ENCODE measurements around the gene AJM1. TPM values are rescaled to one million over a fixed set of nuclear protein-coding genes. Genes with fewer than 3 reads are reported as not detected.
A peak's percentile ranks its signal among the peaks of the same experiment; 100 is the strongest.
"Not testable (repeated sequence)": the region's sequence is repeated elsewhere in the genome, so short reads cannot be mapped to it uniquely, and the experiment has no call there.

The AJM1 gene
- total and polyA plus RNA-seq, 2 experiments from 2014 or later = 2.0 to 7.7 TPM

GRCh38 chr9:136840877-136841645 is 1.2 kb upstream of the AJM1 start:
- Histone ChIP-seq H4K20me1 (ENCODE audit: insufficient read depth, poor library complexity, severe bottlenecking) (peaks cover 5% of the 10 kb centered on the region), H3K9me2 (replicated peaks; ENCODE audit: insufficient read depth) (no peaks in the 10 kb centered on the region), H2AFZ (no peak overlapping the region), H3K9me3 (ENCODE audit: low read depth) (no peaks in the 10 kb centered on the region), H3K4me2 (peak overlapping the region; percentile 27), H3K27ac (peak overlapping the region; percentile 84), H3K4me3 (no peak overlapping the region), H3K36me3 (replicated peaks; ENCODE audit: insufficient read depth, low read depth) (no peaks in the 10 kb centered on the region), H3K4me1 (ENCODE audit: insufficient read depth) (peaks cover 37% of the 10 kb centered on the region), H3K27me3 (no peaks in the 10 kb centered on the region), H3K79me2 (no peaks in the 10 kb centered on the region)
- TF ChIP-seq CTCF (IDR thresholded peaks at IDR 0.05; ENCODE audit: poor library complexity) (no peak), EZH2phosphoT487 (IDR thresholded peaks at IDR 0.05; ENCODE audit: low read depth, severe bottlenecking, unreplicated experiment) (no peak), EZH2 (IDR thresholded peaks at IDR 0.05; ENCODE audit: borderline replicate concordance) (no peak)
- WGBS (ENCODE audit: low lambda C conversion rate, missing lambda C conversion rate) = 66% methylated on average over 26 of the region's 28 CpGs
- peak; percentile 88 for DNase-seq (ENCODE audit: low spot score)

GRCh38 chr9:136841646-136842379 is 465 bp upstream of the AJM1 start:
- Histone ChIP-seq H3K27ac (peak overlapping the region; percentile 63), H3K4me1 (ENCODE audit: insufficient read depth) (peaks cover 37% of the 10 kb centered on the region), H3K4me2 (peak overlapping the region; percentile 97)
- H3K9me3 ChIP-seq (ENCODE audit: low read depth); H3K36me3 ChIP-seq (replicated peaks; ENCODE audit: insufficient read depth, low read depth); H3K79me2 ChIP-seq; H3K4me3 ChIP-seq; H4K20me1 ChIP-seq (ENCODE audit: insufficient read depth, poor library complexity, severe bottlenecking); H3K27me3 ChIP-seq; DNase-seq (ENCODE audit: low spot score); H2AFZ ChIP-seq; H3K9me2 ChIP-seq (replicated peaks; ENCODE audit: insufficient read depth): not testable (repeated sequence)
- WGBS (ENCODE audit: low lambda C conversion rate, missing lambda C conversion rate) = 64% methylated on average over 16 of the region's 16 CpGs

- peaks cover 37% of the 10 kb centered on the region for H3K4me1 ChIP-seq (ENCODE audit: insufficient read depth)
- not testable (repeated sequence) for H3K4me3 ChIP-seq; H3K79me2 ChIP-seq; H4K20me1 ChIP-seq (ENCODE audit: insufficient read depth, poor library complexity, severe bottlenecking); H3K9me2 ChIP-seq (replicated peaks; ENCODE audit: insufficient read depth); DNase-seq (ENCODE audit: low spot score); H3K27me3 ChIP-seq; H2AFZ ChIP-seq; H3K9me3 ChIP-seq (ENCODE audit: low read depth); H3K36me3 ChIP-seq (replicated peaks; ENCODE audit: insufficient read depth, low read depth)
- WGBS (ENCODE audit: low lambda C conversion rate, missing lambda C conversion rate) = 76% methylated on average over 15 of the region's 21 CpGs
- peak overlapping the region; percentile 97 for H3K4me2 ChIP-seq
- peak overlapping the region; percentile 60 for H3K27ac ChIP-seq
Observed at GRCh38 chr9:136843159-136843800, 1.0 kb downstream of the AJM1 start.

- WGBS (ENCODE audit: low lambda C conversion rate, missing lambda C conversion rate) = 69% methylated on average over 25 of the region's 99 CpGs
- Histone ChIP-seq H3K4me2 (peak overlapping the region; percentile 97), H3K4me1 (ENCODE audit: insufficient read depth) (peaks cover 37% of the 10 kb centered on the region)
- not testable (repeated sequence) for DNase-seq (ENCODE audit: low spot score); H3K27ac ChIP-seq; H3K4me3 ChIP-seq; H3K27me3 ChIP-seq; H3K79me2 ChIP-seq; H4K20me1 ChIP-seq (ENCODE audit: insufficient read depth, poor library complexity, severe bottlenecking); H2AFZ ChIP-seq; H3K36me3 ChIP-seq (replicated peaks; ENCODE audit: insufficient read depth, low read depth); H3K9me2 ChIP-seq (replicated peaks; ENCODE audit: insufficient read depth); H3K9me3 ChIP-seq (ENCODE audit: low read depth)
- TF ChIP-seq CTCF (IDR thresholded peaks at IDR 0.05; ENCODE audit: poor library complexity) = peak; percentile 48
Observed at GRCh38 chr9:136843801-136844740, 1.8 kb downstream of the AJM1 start.

Measured in hepatocyte (in vitro differentiated cells).